GM19468 (cell line): ENCODE results near the gene NUP62.

Experiments
- ATAC-seq: cut with Tn5 transposase; IDR thresholded peaks from one replicate; pipeline ENCODE4 v1.9.1; 2021; ENCODE audit warnings: mild to moderate bottlenecking, moderate library complexity, moderate number of reproducible peaks; ENCODE audit not compliant: unreplicated experiment; ENCODE audit errors: extremely low read depth

The NUP62 gene

DNA sequence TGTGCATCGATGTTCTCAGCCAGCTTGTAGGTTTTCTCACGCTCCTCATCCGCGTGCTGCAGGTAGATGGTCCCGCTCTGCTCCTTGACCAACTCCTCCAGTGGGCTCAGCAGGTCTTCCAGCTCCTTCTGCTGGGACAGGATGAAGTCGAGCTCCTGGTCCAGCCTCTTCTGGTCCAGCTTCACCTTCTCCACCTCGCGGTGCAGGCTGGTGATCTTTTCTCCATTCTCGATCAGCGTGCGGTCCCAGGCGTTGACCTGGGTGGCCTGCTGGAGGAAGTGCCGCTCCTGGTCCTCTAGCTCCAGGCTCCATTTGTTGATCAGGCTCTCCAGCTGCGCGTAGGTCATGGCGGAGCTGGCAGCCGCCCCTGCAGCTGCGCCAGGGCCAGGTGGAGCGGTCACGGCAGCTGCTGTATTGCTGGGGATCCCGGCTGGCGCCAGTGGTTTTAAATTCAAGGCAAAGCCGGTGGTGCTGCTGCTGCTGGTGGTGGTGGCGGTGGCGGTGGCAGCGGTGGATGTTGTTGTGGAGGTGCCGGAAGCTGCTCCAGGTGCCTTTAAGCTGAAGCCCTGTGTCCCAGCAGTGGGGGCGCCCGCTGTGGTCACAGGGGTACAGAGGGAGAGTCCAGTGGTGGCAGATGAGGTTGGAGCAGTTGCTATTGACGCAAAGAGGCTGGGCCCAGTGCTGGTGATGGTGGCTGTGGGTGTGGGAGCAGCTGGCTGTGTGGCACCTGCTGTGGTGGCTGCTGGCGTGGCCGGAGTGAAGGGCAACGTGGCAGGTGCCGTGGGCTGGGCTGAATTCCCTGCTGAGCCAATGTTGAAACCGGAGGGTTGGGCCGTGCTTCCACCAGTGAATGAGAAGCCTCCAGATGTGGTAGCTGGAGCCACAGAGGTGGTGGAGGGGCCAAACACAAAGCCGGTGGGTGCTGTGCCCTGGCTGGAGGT lies 20.6 kb downstream of the NUP62 start:
- no peak for ATAC-seq

GRCh38 chr19:49907745-49908446 lies 21.4 kb downstream of the NUP62 start:
- no peak for ATAC-seq

- no peak for ATAC-seq
Measured at GRCh38 chr19:49906879-49907564, 22.3 kb downstream of the NUP62 start.

DNA sequence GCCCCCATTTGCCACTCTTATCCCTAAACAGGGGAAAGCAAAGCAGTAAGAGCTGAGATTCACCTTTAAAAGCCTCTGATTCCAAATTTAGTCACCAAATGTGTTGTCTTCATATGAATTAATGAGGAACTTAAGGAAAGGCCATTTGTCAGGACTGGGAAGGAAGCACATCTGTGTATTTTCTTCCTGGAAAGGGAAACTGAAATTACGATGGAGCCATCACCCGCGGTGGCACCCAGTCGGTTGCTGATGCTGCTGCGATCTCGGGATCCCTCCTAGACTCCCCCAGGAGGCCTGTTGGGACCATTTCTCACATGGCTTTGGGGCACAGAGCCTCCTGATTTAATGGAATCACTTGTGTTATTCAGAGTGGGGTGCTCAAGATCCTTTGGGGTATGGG lies 25.2 kb downstream of the NUP62 start:
- no peak for ATAC-seq

DNA sequence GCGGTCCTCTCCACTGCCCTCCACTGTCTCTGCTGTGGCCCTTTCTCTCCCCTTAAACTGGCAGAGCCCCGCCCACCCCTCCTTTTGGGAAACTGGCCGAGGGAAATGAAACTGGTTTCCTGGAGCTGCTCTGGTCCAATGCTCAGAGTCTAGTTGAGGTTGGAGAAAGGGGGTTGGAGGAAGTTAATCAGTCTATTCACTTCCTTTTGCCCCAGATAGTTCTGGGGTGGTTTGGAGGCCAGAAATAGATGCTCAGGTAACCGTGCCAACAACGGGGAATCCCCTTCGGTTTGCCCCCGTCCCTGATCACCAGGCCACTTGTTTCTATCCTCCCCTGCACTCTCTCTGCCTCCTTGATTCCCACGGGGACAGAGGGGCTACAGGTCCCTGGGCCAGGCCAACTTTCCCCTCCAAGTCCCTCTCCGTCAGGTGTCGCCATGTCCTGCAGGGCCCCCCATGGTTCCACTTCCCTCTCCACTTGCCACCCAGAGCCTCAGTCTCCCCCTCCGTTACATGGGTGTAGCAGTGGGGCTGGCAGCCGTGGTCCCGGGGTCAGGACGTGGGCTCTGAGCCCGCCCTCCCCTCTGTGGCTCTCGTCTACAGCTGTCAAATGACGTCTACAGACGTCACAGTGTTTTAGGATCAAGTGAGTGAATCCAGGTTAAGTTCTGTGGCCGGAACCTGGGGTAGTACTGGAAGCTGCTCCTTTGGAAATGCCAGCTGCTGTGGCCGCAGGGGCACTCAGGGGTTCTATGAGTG lies 32.3 kb downstream of the NUP62 start, which contains the start of gene IL4I1:
Gene IL4I1 (minus strand): TSS at position 25 of the 759 bp plus-strand sequence. CDS start 727 bp downstream, outside the sequence.
- ATAC-seq: no peak

- no peak for ATAC-seq
Measured at GRCh38 chr19:49895566-49896297, 33.6 kb downstream of the NUP62 start.

DNA sequence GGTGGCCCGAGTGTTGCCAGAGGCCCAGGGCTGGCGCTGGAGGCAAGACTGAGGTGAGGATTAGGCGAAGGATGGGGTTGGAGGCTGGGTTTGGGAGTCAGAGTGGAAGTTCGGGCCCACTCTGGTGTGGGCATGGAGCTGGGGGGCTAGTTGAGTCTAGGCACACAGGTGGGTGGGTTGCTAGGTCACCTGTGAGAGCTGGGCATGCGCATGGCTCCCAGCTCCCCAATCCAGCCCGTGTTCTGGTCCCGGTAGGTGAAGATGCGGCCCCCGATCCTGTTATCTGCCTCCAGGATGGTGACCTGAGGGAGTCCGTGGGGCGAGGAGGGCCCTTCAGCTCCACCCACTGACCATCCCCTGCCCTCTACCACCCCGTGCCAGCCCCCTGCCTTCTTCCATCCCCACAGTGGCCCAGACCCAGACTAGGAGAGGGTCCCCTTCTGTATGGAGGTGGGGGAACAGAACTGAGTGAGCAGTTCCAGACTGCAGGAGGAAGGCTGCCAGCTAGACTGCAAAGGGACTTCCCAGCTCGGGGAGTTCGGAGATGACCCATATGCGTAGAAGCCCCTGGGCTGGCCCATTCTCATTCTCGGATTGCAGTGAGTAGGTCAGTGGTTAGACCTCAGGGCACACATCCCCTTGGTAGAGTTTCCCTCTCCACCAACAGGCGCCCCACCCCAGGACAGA lies 34.3 kb downstream of the NUP62 start:
- ATAC-seq: no peak

GRCh38 chr19:49894011-49894664 lies 35.2 kb downstream of the NUP62 start:
- no peak for ATAC-seq

DNA sequence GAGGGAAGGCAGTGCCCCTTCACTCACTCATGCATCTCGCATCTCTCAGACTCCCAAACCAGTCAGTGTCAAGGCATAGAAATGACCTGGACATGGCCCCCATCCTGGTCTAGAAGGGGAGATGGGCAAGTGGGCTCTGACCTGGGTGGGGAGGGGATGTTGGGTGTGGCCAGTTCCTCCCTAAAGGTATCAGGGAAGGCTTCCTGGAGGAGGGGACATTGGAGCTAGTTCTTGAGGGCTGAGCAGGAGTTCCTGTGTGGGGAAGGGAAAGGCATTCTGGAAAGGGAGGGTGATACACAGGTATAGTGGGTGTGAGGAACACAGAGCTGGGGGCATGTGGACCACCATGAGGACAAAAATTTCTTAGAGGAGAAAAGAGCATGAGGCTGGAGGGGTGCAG lies 36.6 kb downstream of the NUP62 start:
- no peak for ATAC-seq

- ATAC-seq: no peak
Measured at GRCh38 chr19:49891393-49891792, 37.9 kb downstream of the NUP62 start.

DNA sequence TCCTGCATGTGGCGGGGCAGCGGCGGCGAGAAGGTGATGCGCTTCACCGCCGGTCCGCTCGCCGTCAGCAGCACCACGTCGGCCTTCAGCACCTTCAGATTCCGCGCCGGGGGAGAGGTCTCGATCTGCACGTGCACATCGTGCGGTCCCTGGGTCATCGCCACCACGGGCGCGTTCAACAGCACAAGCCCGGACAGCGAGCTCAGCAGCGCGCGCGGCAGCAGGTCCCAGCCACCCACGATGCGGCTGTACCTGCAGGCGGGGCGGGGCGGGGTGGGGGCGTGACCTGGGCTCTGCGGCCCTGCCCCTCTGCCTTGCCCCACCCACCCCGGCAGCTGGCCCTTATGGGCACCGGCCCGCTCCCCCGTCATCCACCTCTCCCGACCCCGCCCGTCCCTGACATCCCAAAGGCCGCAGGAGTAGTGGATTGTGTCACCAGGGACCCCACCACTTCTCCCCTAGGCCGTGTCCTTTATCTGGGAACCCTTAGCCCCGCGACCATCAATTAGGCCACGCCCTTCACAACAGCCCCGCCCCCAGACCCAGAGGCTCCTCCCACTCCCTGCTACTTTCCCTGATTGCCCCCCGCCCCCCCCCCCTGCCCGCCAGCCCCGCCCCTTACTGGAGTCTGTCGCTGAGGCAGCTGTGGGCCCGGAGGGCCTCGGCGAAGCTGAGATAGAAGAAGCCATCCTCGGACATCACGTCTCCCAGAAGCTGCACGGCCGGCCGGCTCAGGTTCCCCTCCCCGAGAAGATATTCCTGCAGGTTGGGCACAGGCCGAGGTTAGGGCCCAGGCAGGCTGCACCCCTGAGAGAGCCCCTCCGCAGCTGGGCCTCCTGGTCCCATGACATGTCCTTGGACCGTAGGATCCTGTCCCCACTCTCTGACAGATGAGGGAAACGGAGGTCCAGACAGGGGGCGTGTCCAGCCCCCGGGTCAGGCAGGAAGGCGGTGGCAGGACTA lies 38.7 kb downstream of the NUP62 start:
- no peak for ATAC-seq

GRCh38 chr19:49889687-49890348 lies 39.5 kb downstream of the NUP62 start:
- ATAC-seq: no peak

DNA sequence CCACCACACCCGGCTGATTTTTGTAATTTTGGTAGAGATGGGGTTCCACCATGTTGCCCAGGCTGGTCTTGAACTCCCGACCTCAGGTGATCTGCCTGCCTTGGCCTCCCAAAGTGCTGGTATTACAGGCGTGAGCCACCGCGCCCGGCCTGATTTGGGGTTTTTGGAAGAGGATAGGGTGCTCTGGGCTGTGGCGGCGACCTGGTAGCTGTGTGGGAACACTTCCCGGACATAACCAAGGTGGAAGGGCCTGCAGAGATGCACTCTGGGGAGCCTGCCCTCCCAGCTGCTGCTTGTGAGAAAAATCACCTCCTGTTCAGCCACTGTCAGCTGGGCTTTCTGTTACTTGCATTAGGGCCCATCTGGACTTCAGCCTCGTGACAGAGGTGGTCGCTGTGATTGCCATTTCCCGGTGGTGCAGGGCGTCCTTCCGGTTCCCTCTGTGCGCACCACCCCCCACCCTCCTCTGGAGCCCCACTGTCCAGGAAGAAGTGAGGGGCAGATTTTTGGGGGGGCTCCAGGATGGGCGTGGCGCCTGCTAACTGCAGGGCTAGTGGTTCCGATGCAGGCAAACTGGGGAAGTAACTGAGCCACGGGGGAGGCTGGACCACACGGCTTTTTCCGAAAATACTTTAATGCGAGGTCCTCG lies 40.1 kb downstream of the NUP62 start:
- no peak for ATAC-seq

GRCh38 chr19:49888510-49888824 lies 40.8 kb downstream of the NUP62 start:
- ATAC-seq: no peak

DNA sequence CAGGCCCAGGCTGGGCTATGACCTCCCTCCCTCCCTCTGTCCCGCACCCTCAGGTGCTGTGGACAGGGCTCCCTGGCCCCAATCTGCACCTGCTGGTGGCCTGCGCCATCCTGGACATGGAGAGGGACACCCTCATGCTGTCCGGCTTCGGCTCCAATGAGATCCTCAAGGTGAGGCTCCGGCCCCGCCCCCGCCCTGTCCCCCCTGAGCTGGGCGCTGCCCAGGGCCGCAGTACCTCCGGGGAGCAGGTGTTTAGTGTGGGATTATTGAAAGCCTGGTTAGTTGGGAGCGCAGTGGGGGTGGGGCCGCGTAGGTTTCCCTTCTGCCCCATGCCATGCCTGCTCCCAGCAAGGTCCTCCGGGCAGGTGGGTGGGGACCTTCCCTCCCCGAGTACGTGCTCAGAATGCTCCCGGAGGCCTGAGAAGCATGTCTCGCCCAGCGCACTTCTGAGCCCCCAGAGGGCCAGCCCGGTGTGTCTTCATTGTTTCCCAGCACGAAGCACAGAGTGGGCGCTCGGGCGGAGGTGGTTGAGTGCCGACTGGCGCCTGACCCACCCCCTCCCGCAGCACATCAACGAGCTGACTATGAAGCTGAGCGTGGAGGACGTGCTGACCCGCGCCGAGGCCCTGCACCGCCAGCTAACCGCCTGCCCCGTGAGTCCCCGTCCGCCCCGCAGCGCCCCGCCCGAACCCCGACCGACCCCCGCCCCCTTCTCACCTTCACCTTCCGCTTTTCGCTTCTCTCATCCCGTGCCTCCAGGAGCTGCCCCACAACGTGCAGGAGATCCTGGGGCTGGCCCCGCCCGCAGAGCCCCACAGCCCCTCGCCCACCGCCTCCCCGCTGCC lies 41.4 kb downstream of the NUP62 start:
- ATAC-seq: no peak
